ENCODE results near the gene CTDNEP1.

CTDNEP1 gene

DNA sequence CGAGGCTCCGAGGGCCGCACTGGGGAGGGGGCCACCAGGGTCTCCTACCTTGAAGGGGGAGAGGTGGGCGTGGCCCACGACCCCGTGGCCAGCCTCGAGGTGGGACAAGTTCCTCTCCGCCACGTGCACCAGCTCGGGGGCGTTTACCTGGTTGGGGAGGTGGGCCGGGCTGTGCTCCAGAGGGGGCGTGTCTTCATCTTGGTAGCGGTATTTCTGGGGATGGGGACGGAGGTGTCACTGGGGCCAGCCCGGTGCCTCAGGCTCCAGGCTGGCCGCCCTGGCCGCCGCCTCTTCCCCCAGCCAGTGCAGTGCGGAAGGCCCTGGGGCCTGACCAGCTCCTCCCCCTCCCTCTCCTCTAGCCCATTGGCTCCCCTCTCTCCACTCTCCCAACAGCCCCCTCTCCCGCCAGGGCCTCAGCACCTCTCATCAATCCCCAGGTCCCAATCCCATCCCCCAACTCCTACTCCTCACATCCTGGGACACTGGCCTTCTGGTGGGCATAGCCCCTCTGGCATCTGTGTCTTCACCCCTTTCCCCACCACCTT lies 43.4 kb downstream of the CTDNEP1 start:
- no peak overlapping the region for H3K9ac ChIP-seq (ENCODE audit: low read depth, low read length)
- ATAC-seq (ENCODE audit: insufficient read depth, low read depth), result no peak
- TF ChIP-seq, protein P1, sequence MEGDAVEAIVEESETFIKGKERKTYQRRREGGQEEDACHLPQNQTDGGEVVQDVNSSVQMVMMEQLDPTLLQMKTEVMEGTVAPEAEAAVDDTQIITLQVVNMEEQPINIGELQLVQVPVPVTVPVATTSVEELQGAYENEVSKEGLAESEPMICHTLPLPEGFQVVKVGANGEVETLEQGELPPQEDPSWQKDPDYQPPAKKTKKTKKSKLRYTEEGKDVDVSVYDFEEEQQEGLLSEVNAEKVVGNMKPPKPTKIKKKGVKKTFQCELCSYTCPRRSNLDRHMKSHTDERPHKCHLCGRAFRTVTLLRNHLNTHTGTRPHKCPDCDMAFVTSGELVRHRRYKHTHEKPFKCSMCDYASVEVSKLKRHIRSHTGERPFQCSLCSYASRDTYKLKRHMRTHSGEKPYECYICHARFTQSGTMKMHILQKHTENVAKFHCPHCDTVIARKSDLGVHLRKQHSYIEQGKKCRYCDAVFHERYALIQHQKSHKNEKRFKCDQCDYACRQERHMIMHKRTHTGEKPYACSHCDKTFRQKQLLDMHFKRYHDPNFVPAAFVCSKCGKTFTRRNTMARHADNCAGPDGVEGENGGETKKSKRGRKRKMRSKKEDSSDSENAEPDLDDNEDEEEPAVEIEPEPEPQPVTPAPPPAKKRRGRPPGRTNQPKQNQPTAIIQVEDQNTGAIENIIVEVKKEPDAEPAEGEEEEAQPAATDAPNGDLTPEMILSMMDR (IDR thresholded peaks at IDR 0.05; ENCODE audit: borderline replicate concordance, extremely low read depth, low read length, poor library complexity, severe bottlenecking), result no peak
- TF ChIP-seq EZH2 (IDR thresholded peaks at IDR 0.05; ENCODE audit: borderline replicate concordance, low read depth, low read length, severe bottlenecking), result no peak
- DNase-seq, result no peak
- no peak overlapping the region for H3K4me3 ChIP-seq (ENCODE audit: low read depth in 1 of 2, low read length in 2 of 2)
- no peaks in the 10 kb centered on the region for H3K27me3 ChIP-seq (ENCODE audit: insufficient read depth, low read length, poor library complexity)
- H4K20me1 ChIP-seq (ENCODE audit: insufficient read depth, low read length), result no peaks in the 10 kb centered on the region
- no peaks in the 10 kb centered on the region for H3K9me3 ChIP-seq (ENCODE audit: insufficient read depth, low read length, severe bottlenecking)
- H3K27ac ChIP-seq (ENCODE audit: low read length), result no peak overlapping the region
- no peak overlapping the region for H2AFZ ChIP-seq (ENCODE audit: low read depth, low read length)
- peaks cover 8% of the 10 kb centered on the region for H3K79me2 ChIP-seq (ENCODE audit: insufficient read depth, low read length)
- H3K36me3 ChIP-seq (ENCODE audit: insufficient read depth, low read length), result peaks cover 8% of the 10 kb centered on the region
- H3K4me1 ChIP-seq (ENCODE audit: insufficient read depth, low read length), result peaks cover 19% of the 10 kb centered on the region
- no peak overlapping the region for H3K4me2 ChIP-seq (ENCODE audit: insufficient read depth, low read length)

DNA sequence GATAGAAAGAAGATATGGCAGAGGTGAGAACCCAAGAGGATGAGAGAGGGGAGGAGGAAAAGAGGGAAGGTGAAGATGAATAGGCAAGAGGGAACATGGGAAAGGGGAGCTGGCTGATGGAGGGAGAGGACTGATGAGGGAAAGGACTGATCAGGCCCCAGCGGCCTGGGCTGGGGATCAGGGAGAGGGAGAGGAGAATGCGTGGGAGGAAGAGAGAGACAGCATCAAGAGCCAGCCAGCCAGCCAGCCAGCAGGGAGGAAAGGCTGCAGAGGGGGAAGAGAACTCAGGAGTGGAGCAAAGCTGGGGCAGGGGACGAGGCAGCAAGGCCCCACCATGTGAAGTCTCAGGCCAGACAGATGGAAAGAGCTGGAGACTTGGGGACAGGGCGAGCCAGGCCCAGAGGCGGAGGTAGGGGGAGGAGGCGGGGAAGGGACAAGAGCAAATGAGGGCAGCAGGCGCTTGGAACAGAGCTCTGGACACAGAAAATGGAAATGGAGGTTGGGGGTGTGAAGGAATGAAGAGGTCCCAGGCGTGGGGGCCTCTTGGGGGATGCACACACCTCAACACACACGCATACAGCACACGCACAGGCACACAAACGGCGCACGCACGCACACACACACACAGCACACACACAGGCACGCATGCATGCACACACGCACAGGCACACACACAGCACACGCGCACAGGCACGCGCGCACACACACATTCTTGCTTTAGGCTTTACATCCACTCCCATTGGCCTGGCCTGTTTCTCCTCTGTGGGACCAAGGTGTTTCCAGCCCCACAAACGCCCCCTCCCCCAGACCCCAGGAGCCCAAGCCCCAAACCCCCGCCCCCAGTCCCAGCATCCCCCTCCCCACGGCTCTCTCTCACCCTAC lies 44.2 kb downstream of the CTDNEP1 start:
- Histone ChIP-seq H3K27ac (ENCODE audit: low read length) (no peak overlapping the region), H3K4me1 (ENCODE audit: insufficient read depth, low read length) (peaks cover 19% of the 10 kb centered on the region), H3K4me2 (ENCODE audit: insufficient read depth, low read length) (no peak overlapping the region), H3K9me3 (ENCODE audit: insufficient read depth, low read length, severe bottlenecking) (no peaks in the 10 kb centered on the region), H4K20me1 (ENCODE audit: insufficient read depth, low read length) (no peaks in the 10 kb centered on the region), H2AFZ (ENCODE audit: low read depth, low read length) (no peak overlapping the region), H3K79me2 (ENCODE audit: insufficient read depth, low read length) (peaks cover 7% of the 10 kb centered on the region), H3K9ac (ENCODE audit: low read depth, low read length) (no peak overlapping the region), H3K4me3 (ENCODE audit: low read depth in 1 of 2, low read length in 2 of 2) (no peak overlapping the region), H3K36me3 (ENCODE audit: insufficient read depth, low read length) (peaks cover 15% of the 10 kb centered on the region), H3K27me3 (ENCODE audit: insufficient read depth, low read length, poor library complexity) (no peaks in the 10 kb centered on the region)
- no peak for TF ChIP-seq EZH2 (IDR thresholded peaks at IDR 0.05; ENCODE audit: borderline replicate concordance, low read depth, low read length, severe bottlenecking)
- TF ChIP-seq, protein P1 (IDR thresholded peaks at IDR 0.05; ENCODE audit: borderline replicate concordance, extremely low read depth, low read length, poor library complexity, severe bottlenecking), result no peak
- DNase-seq (no peak), ATAC-seq (ENCODE audit: insufficient read depth, low read depth) (no peak)

DNA sequence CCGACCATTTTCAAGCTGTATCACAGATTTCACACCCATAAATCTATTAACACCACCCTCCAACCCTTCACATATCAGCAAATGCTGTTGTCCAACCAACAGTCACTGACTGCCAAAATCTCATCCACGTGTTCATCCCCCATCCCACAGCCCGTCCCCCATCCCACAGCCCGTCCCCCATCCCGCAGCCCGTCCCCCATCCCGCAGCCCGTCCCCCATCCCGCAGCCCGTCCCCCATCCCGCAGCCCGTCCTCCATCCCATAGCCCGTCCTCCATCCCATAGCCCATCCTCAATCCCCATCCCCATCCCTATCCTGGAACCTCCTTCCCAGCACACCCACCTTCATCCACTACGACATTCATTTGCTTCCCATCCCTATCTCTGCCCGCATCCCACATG lies 46.0 kb downstream of the CTDNEP1 start:
- peaks cover 15% of the 10 kb centered on the region for H3K36me3 ChIP-seq (ENCODE audit: insufficient read depth, low read length)
- peak overlapping the region; percentile 65 for H3K4me2 ChIP-seq (ENCODE audit: insufficient read depth, low read length)
- ATAC-seq (ENCODE audit: insufficient read depth, low read depth) (no peak), DNase-seq (no peak)
- H3K79me2 ChIP-seq (ENCODE audit: insufficient read depth, low read length), result no peaks in the 10 kb centered on the region
- H3K4me3 ChIP-seq (ENCODE audit: low read depth in 1 of 2, low read length in 2 of 2), result peak overlapping the region in 1 of 2 experiments; percentile 52; a peak in 2 of 4 replicates
- no peaks in the 10 kb centered on the region for H3K27me3 ChIP-seq (ENCODE audit: insufficient read depth, low read length, poor library complexity)
- no peaks in the 10 kb centered on the region for H3K9me3 ChIP-seq (ENCODE audit: insufficient read depth, low read length, severe bottlenecking)
- peak overlapping the region; percentile 42; the same call in 1 of the 2 replicates for H3K27ac ChIP-seq (ENCODE audit: low read length)
- H2AFZ ChIP-seq (ENCODE audit: low read depth, low read length), result peak overlapping the region; percentile 70; the same call in 1 of the 2 replicates
- H3K4me1 ChIP-seq (ENCODE audit: insufficient read depth, low read length), result peaks cover 19% of the 10 kb centered on the region
- peak overlapping the region; percentile 25; the same call in 1 of the 2 replicates for H3K9ac ChIP-seq (ENCODE audit: low read depth, low read length)
- TF ChIP-seq, protein P1 (IDR thresholded peaks at IDR 0.05; ENCODE audit: borderline replicate concordance, extremely low read depth, low read length, poor library complexity, severe bottlenecking), result no peak
- TF ChIP-seq EZH2 (IDR thresholded peaks at IDR 0.05; ENCODE audit: borderline replicate concordance, low read depth, low read length, severe bottlenecking), result no peak
- no peaks in the 10 kb centered on the region for H4K20me1 ChIP-seq (ENCODE audit: insufficient read depth, low read length)

All from DND-41 (cell line).